HepG2 (cell line): ENCODE data around the gene MYOM1.

Experiments
- BRCA1 ChIP-seq: sonication (generic); formaldehyde crosslinking; IDR thresholded peaks from 2 replicates; pipeline ENCODE4 v1.4.0; 2020; ENCODE audit warnings: missing genetic modification reagents
- JUND ChIP-seq: sonication (generic); formaldehyde crosslinking; IDR thresholded peaks from 2 replicates; pipeline ENCODE4 v1.8.0; 2022; ENCODE audit warnings: mild to moderate bottlenecking, missing genetic modification reagents
- NCOR1 ChIP-seq: fragments of 200-600 bp; sonication (generic); IDR thresholded peaks from 2 replicates; pipeline ENCODE4 v1.7.0; 2017; ENCODE audit warnings: antibody characterized with exemption, low read length, borderline replicate concordance
- POLR2AphosphoS5 ChIP-seq: IDR thresholded peaks from 2 replicates; pipeline ENCODE4 v1.6.1; 2012; ENCODE audit warnings: low read depth, low read length
- SMC3 ChIP-seq: IDR thresholded peaks from 2 replicates; pipeline ENCODE4 v1.6.1; 2011; ENCODE audit warnings: low read length, improper control_type of control experiment
- ZNF510 ChIP-seq: sonication (generic); formaldehyde crosslinking; IDR thresholded peaks from 2 replicates; pipeline ENCODE4 v1.4.0; 2020; ENCODE audit warnings: low read depth, mild to moderate bottlenecking, missing genetic modification reagents

DNA sequence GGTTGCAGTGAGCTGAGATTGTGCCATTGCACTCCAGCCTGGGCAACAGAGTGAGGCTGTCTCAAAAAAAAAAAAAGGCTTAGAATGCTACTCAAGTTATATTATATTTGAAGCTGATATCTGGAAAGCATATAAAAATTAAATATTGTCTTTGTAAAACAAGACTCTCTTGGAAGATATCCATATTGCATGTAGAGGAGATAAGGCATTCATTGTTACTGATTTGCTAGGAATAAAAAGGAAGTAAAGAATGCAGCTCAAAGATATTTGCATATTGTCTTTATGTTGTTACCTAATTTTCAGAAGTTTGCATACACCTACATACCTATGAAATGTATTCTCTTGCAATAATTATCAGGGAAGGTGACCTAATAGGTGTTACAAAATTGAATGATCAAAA, 79.4 kb downstream of the MYOM1 start:
- no peak for TF ChIP-seq BRCA1
- TF ChIP-seq ZNF510 (CRISPR knock-in tag), result no peak
- TF ChIP-seq SMC3, result no peak
- no peak for TF ChIP-seq NCOR1
- no peak for TF ChIP-seq JUND
- no peak for TF ChIP-seq POLR2AphosphoS5
